GM19397 (cell line): ENCODE data around the gene TNRC6B.

ENCODE experiments used
- ATAC-seq: cut with Tn5 transposase; IDR thresholded peaks from one replicate; pipeline ENCODE4 v1.9.1; 2021; ENCODE audit warnings: mild to moderate bottlenecking, moderate library complexity; ENCODE audit not compliant: unreplicated experiment

TNRC6B gene

GRCh38 chr22:40237788-40238424 is 60.2 kb downstream of the TNRC6B start:
- ATAC-seq: no peak

GRCh38 chr22:40238425-40239344 is 61.0 kb downstream of the TNRC6B start:
- no peak for ATAC-seq

GRCh38 chr22:40239345-40239683 is 61.6 kb downstream of the TNRC6B start:
- ATAC-seq: no peak

DNA sequence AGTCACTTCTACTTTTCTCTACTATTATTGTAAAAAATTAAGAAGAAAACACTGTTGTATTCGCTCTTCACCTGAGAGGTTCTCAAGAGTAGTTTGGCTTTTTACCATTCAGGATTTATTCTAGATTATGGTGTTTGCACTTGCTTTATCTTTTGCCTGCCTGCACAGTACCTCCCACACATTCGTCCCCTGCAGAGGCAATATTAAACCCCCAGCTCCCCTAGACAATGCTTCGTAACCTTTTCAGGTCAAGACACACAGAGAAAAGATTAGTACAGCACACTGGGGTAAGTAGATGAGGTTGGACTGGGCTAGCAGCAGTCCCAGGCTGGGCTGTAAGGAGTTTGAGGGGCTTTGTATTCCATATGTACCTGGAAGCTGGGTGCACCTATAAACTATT is 62.4 kb downstream of the TNRC6B start:
- ATAC-seq: no peak

GRCh38 chr22:40240686-40241085 is 63.0 kb downstream of the TNRC6B start:
- no peak for ATAC-seq

DNA sequence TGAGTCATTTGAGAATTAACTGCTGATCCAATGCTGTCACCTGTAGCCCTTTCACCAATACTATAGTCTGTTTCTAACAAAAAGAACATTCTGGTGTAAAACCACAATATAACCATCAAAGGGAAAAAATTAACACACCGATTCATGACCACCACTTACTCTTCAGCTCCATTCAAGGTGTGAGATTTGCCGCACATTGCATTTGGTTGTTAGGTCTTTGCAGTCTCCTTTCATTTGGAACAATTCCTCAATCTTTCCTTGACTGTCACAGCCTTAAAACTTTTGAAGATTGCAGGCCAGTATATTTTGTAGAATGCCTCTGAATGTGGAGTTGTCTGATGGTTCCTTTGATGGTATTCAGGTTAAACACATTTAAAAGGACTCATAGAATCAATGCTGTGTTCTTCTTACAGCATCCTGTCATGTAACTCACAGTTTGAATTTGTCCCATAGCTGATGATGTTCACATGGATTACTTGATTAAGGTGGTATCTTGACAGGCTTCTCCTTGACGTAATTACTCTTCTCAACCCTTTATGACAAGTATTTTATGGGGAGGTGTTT is 63.6 kb downstream of the TNRC6B start:
- no peak for ATAC-seq

DNA sequence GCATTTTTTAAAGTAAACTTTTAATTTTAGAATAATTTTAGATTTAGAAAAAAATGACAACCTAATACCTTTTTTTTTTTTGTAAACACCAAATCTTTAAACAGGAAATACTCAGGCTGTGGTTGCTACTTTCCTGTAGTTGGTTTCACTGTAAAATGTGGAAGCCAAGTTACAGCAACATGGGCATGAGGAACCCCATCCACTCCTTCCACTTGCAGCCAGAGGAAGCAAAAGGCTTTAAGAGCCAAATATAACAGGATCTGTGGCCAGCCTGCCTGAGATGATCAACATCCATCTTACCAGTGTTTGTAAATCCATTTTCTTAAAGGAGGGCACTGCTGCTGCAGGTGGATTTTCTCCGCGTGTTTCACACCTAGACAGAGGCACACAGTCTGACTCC is 66.2 kb downstream of the TNRC6B start:
- no peak for ATAC-seq

DNA sequence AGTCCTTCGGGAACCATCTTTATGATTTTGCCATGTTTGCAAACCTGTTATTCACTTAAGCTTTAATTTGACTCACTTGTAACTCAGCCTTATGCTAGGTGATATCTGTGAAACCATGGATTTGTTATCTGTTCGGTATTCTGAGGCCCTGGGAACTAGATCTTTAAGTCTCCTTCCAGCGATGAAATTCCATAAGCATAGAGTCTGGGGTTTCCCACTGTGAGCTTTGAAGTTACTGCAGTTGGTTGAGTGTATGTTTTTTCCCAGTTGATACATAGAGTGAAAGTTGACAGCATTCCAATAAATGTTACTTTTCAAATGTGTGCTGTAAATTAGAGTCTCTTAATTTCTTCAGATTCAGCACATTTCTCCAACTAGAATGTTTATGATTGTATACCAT is 66.9 kb downstream of the TNRC6B start:
- ATAC-seq: no peak

DNA sequence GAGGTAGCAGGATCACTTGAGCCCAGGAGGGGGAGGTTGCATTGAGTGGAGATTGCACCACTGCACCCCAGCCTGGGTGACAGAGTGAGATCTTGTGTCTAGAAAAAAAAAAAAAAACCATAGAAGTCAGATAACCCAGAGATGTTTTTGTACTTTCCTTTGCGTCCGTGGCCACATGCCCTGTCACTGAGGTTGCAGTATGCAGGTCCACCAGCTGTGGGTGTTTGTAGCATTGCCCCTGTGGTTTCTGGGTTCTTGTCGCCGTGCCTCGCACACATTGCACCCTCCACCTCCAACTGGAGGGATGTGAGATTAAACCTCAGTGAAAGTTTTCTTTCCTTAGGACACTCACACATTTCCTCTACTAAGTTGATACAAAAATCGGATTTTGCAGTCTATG is 70.3 kb downstream of the TNRC6B start:
- no peak for ATAC-seq

GRCh38 chr22:40249286-40249685 is 71.6 kb downstream of the TNRC6B start:
- no peak for ATAC-seq

GRCh38 chr22:40250608-40251007 is 72.9 kb downstream of the TNRC6B start:
- no peak for ATAC-seq

DNA sequence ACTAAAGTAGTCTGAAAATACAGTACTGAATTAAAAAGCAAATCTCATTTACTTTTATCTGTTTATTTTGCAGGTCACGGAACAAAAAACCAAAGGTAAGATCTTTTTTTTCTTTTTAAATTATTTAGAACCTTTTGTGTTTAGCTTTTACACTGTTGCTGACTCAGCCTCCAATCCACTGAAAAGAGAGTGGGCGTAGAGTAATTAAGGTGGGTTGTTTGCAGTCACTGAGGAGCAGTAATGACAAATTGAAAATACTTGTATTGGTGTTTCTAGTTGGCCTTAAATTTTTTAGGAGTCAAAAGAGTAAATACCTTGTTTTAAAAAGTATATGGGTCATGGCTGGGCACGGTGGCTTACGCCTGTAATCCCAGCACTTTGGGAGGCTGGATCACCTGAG is 73.4 kb downstream of the TNRC6B start:
- ATAC-seq: no peak

DNA sequence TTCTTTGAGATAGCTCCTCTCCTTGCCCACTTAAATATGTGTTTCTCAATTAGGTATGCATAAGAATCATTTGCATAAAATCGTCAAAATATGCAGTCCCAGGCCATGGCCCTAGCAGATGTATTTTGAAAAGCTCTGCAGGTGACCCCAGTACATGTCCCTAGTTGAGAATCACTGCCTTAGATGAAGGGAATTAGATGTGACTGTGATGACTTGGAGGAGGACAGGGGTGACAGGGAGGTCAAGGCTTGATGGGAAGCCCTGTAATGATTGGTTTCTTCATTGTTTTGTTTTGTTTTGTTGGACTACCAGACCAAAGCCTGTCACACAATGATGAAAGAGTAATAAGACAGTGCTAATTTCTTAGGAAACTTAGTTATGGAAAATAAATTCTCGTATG is 74.4 kb downstream of the TNRC6B start:
- ATAC-seq: no peak

DNA sequence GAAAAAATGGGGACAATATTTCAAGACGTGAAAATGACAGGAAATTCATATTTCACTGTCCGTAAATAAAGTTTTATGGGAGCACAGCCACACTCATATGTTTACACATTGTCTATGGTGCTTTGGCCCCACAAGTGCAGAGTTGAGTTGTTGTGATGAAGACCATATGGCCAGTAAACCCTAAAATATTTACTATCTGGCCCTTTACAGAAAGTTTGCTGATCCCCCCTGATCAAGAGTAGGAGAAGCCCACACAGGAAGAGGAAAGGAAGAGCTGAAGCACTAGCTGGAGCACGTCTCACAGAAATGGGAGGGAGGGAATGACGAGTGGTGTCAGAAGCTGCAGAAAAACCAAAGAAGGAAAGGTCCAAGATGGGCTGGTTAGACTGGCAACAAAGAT is 78.8 kb downstream of the TNRC6B start:
- ATAC-seq: no peak

DNA sequence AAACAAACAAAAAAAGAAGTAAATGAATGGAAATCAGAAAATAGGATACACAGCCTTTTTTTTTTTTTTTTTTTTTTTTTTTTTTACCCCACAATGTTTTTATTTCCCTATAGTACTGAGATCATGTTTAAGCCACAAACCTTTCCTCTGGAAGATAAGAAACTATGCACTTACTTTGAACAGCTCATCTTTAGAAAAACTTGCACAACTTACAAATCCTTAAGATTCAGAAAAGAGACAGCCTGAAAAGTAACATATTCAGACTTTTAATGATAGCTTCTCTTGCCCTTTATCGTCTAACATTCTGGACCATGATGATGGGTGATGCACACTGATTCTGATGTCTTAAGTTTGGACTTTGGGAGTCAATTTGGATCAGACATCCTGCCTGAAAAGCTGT is 80.3 kb downstream of the TNRC6B start:
- no peak for ATAC-seq

- no peak for ATAC-seq
Observed at GRCh38 chr22:40258501-40258915, 80.8 kb downstream of the TNRC6B start.

DNA sequence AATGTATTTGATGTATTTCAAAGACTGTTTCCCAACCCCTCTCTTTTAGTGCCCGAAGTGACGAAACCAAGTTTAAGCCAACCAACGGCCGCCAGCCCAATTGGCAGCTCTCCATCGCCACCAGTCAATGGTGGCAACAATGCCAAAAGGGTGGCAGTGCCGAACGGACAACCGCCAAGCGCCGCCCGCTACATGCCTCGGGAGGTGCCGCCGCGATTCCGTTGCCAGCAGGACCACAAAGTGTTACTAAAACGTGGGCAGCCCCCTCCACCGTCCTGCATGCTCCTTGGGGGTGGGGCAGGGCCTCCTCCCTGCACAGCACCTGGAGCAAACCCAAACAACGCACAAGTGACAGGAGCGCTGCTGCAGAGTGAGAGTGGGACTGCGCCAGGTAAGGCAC is 84.1 kb downstream of the TNRC6B start:
- no peak for ATAC-seq

GRCh38 chr22:40263191-40263590 is 85.5 kb downstream of the TNRC6B start:
- ATAC-seq: no peak

DNA sequence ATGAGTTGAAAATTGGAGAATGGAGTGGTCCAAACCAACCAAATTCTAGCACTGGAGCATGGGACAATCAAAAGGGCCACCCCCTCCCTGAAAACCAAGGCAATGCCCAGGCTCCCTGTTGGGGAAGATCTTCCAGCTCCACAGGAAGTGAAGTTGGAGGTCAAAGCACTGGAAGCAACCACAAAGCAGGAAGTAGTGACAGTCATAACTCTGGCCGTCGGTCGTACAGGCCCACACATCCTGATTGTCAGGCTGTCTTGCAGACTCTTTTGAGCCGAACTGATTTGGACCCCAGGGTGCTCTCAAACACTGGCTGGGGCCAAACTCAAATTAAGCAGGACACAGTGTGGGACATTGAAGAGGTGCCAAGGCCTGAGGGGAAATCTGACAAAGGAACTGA is 88.1 kb downstream of the TNRC6B start:
- ATAC-seq: no peak

GRCh38 chr22:40270031-40270430 is 92.3 kb downstream of the TNRC6B start:
- no peak for ATAC-seq

- no peak for ATAC-seq
Observed at GRCh38 chr22:40270748-40271373, 93.1 kb downstream of the TNRC6B start.

GRCh38 chr22:40271440-40271839 is 93.7 kb downstream of the TNRC6B start:
- no peak for ATAC-seq
